ES-I3 (cell line): ENCODE data around the gene TRIM36.

Experiments used
- H3K36me3 ChIP-seq: 2 replicates; pipeline ENCODE4 v1.6.1; 2013; ENCODE audit warnings: mild to moderate bottlenecking, low read length, control low read depth, moderate library complexity; ENCODE audit not compliant: insufficient read depth
- H3K4me1 ChIP-seq: 2 replicates; pipeline ENCODE4 v1.6.1; 2013; ENCODE audit warnings: mild to moderate bottlenecking, control low read depth, low read length; ENCODE audit not compliant: insufficient read depth
- H3K9ac ChIP-seq: 2 replicates; pipeline ENCODE4 v1.6.1; 2013; ENCODE audit warnings: low read depth, mild to moderate bottlenecking, low read length, moderate library complexity
- H3K9me3 ChIP-seq: 2 replicates; pipeline ENCODE4 v1.6.1; 2013; ENCODE audit warnings: mild to moderate bottlenecking, low read length, moderate library complexity; ENCODE audit not compliant: control insufficient read depth, insufficient read depth

Gene TRIM36

GRCh38 chr5:115180165-115180709 is 10.5 kb upstream of the TRIM36 start:
- no peaks in the 10 kb centered on the region for H3K4me1 ChIP-seq

GRCh38 chr5:115179394-115180164 is 9.9 kb upstream of the TRIM36 start:
- no peaks in the 10 kb centered on the region for H3K36me3 ChIP-seq
- no peaks in the 10 kb centered on the region for H3K4me1 ChIP-seq
- peak overlapping the region; percentile 64; the same call in 1 of the 2 replicates for H3K9ac ChIP-seq
- H3K9me3 ChIP-seq = no peaks in the 10 kb centered on the region

More at GRCh38 chr5:115180165-115180709, 10.5 kb upstream of the TRIM36 start:
- H3K36me3 ChIP-seq = no peaks in the 10 kb centered on the region
- no peaks in the 10 kb centered on the region for H3K9me3 ChIP-seq
- H3K9ac ChIP-seq = peak overlapping the region; percentile 64

- Histone ChIP-seq H3K9me3 (no peaks in the 10 kb centered on the region), H3K4me1 (no peaks in the 10 kb centered on the region), H3K36me3 (no peaks in the 10 kb centered on the region), H3K9ac (peak overlapping the region; percentile 64; the same call in 1 of the 2 replicates)
Measured at GRCh38 chr5:115179030-115179393, 9.3 kb upstream of the TRIM36 start.

GRCh38 chr5:115170929-115171510 is 1.3 kb upstream of the TRIM36 start:
- Histone ChIP-seq H3K36me3 (no peaks in the 10 kb centered on the region), H3K4me1 (no peaks in the 10 kb centered on the region), H3K9me3 (peaks cover 13% of the 10 kb centered on the region; the same call in 1 of the 2 replicates), H3K9ac (peak overlapping the region; percentile 80)

- Histone ChIP-seq H3K9me3 (peaks cover 14% of the 10 kb centered on the region; the same call in 1 of the 2 replicates), H3K9ac (peak overlapping the region; percentile 80), H3K4me1 (no peaks in the 10 kb centered on the region), H3K36me3 (no peaks in the 10 kb centered on the region)
Measured at GRCh38 chr5:115170134-115170928, 623 bp upstream of the TRIM36 start.

- peak overlapping the region; percentile 80 for H3K9ac ChIP-seq
- H3K36me3 ChIP-seq = no peaks in the 10 kb centered on the region; the same call in 1 of the 2 replicates
- no peaks in the 10 kb centered on the region for H3K4me1 ChIP-seq
- peaks cover 18% of the 10 kb centered on the region; the same call in 1 of the 2 replicates for H3K9me3 ChIP-seq
Measured at GRCh38 chr5:115168829-115169486, 750 bp downstream of the TRIM36 start.

GRCh38 chr5:115166744-115167393 is 2.8 kb downstream of the TRIM36 start:
- Histone ChIP-seq H3K9me3 (peaks cover 18% of the 10 kb centered on the region; the same call in 1 of the 2 replicates), H3K36me3 (no peaks in the 10 kb centered on the region; the same call in 1 of the 2 replicates), H3K4me1 (no peaks in the 10 kb centered on the region), H3K9ac (no peak overlapping the region)

- Histone ChIP-seq H3K36me3 (no peaks in the 10 kb centered on the region; the same call in 1 of the 2 replicates), H3K9ac (no peak overlapping the region), H3K4me1 (no peaks in the 10 kb centered on the region), H3K9me3 (peaks cover 18% of the 10 kb centered on the region; the same call in 1 of the 2 replicates)
Measured at GRCh38 chr5:115165790-115166189, 3.9 kb downstream of the TRIM36 start.

- no peaks in the 10 kb centered on the region; the same call in 1 of the 2 replicates for H3K36me3 ChIP-seq
Measured at GRCh38 chr5:115160975-115161475, 8.7 kb downstream of the TRIM36 start.

GRCh38 chr5:115151208-115151805 is 18.4 kb downstream of the TRIM36 start:
- Histone ChIP-seq H3K9ac (no peak overlapping the region), H3K36me3 (no peaks in the 10 kb centered on the region), H3K9me3 (no peaks in the 10 kb centered on the region; the same call in 1 of the 2 replicates), H3K4me1 (0 out of 2 replicates have a peak, but pooled peaks cover 5% of the 10 kb centered on the region)

More at GRCh38 chr5:115160975-115161475, 8.7 kb downstream of the TRIM36 start:
- no peaks in the 10 kb centered on the region for H3K4me1 ChIP-seq
- no peak overlapping the region for H3K9ac ChIP-seq
- H3K9me3 ChIP-seq = peaks cover 6% of the 10 kb centered on the region; the same call in 1 of the 2 replicates

- Histone ChIP-seq H3K36me3 (no peaks in the 10 kb centered on the region), H3K4me1 (0 out of 2 replicates have a peak, but pooled peaks cover 5% of the 10 kb centered on the region), H3K9me3 (no peaks in the 10 kb centered on the region; the same call in 1 of the 2 replicates), H3K9ac (no peak overlapping the region)
Measured at GRCh38 chr5:115150512-115150911, 19.2 kb downstream of the TRIM36 start.

GRCh38 chr5:115147052-115147451 is 22.7 kb downstream of the TRIM36 start:
- Histone ChIP-seq H3K9ac (no peak overlapping the region), H3K4me1 (0 out of 2 replicates have a peak, but pooled peaks cover 5% of the 10 kb centered on the region), H3K36me3 (no peaks in the 10 kb centered on the region), H3K9me3 (no peaks in the 10 kb centered on the region)

GRCh38 chr5:115136294-115136693 is 33.4 kb downstream of the TRIM36 start:
- H3K36me3 ChIP-seq = no peaks in the 10 kb centered on the region
- no peaks in the 10 kb centered on the region for H3K4me1 ChIP-seq
- no peak overlapping the region for H3K9ac ChIP-seq
- no peaks in the 10 kb centered on the region for H3K9me3 ChIP-seq
